Measurements from ENCODE around the gene RNF187.

DNA sequence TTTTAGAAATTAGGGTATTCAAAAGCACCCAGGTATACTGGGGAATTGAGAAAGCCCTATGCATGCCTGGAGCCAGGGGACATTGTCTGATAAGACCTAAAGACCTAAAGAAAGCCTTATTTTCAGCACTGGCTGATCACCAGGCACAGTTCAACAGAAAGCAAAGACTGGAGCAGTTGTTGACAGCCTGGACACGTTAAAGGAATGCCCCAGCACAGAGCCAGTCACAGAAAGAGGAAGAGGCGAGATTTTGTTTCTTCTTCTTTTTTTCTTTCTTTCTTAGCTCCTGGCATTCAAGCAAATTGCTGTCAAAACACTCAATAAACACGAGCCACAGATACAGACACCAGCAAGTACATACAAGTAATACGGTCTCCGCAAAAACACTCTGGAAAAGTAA lies 40.4 kb downstream of the RNF187 start:
- TF ChIP-seq POLR2A (IDR thresholded peaks at IDR 0.05; ENCODE audit: borderline replicate concordance, extremely low read depth, insufficient read depth, insufficient read length) (no peak), RAD21 (IDR thresholded peaks at IDR 0.05; ENCODE audit: low read depth) (no peak), SRF (IDR thresholded peaks at IDR 0.05; ENCODE audit: low read depth) (no peak), POLR2AphosphoS5 (IDR thresholded peaks at IDR 0.05; ENCODE audit: low read depth, low read length) (no peak), FOSL1 (IDR thresholded peaks at IDR 0.05; ENCODE audit: low read depth) (no peak), CEBPB (IDR thresholded peaks at IDR 0.05; ENCODE audit: low read depth) (no peak), TCF7L2 (IDR thresholded peaks at IDR 0.05; ENCODE audit: borderline replicate concordance, extremely low read depth, insufficient read depth, insufficient read length) (no peak), SP1 (IDR thresholded peaks at IDR 0.05; ENCODE audit: low read depth) (no peak)
- TF ChIP-seq, protein P1, sequence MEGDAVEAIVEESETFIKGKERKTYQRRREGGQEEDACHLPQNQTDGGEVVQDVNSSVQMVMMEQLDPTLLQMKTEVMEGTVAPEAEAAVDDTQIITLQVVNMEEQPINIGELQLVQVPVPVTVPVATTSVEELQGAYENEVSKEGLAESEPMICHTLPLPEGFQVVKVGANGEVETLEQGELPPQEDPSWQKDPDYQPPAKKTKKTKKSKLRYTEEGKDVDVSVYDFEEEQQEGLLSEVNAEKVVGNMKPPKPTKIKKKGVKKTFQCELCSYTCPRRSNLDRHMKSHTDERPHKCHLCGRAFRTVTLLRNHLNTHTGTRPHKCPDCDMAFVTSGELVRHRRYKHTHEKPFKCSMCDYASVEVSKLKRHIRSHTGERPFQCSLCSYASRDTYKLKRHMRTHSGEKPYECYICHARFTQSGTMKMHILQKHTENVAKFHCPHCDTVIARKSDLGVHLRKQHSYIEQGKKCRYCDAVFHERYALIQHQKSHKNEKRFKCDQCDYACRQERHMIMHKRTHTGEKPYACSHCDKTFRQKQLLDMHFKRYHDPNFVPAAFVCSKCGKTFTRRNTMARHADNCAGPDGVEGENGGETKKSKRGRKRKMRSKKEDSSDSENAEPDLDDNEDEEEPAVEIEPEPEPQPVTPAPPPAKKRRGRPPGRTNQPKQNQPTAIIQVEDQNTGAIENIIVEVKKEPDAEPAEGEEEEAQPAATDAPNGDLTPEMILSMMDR (IDR thresholded peaks at IDR 0.05 in 2 of 3, conservative IDR thresholded peaks at IDR 0.05 in 1 of 3; ENCODE audit: borderline replicate concordance in 1 of 3, insufficient read depth in 1 of 3, low read depth in 2 of 3, low read length in 2 of 3), result no peak
- TF ChIP-seq, protein P2, sequence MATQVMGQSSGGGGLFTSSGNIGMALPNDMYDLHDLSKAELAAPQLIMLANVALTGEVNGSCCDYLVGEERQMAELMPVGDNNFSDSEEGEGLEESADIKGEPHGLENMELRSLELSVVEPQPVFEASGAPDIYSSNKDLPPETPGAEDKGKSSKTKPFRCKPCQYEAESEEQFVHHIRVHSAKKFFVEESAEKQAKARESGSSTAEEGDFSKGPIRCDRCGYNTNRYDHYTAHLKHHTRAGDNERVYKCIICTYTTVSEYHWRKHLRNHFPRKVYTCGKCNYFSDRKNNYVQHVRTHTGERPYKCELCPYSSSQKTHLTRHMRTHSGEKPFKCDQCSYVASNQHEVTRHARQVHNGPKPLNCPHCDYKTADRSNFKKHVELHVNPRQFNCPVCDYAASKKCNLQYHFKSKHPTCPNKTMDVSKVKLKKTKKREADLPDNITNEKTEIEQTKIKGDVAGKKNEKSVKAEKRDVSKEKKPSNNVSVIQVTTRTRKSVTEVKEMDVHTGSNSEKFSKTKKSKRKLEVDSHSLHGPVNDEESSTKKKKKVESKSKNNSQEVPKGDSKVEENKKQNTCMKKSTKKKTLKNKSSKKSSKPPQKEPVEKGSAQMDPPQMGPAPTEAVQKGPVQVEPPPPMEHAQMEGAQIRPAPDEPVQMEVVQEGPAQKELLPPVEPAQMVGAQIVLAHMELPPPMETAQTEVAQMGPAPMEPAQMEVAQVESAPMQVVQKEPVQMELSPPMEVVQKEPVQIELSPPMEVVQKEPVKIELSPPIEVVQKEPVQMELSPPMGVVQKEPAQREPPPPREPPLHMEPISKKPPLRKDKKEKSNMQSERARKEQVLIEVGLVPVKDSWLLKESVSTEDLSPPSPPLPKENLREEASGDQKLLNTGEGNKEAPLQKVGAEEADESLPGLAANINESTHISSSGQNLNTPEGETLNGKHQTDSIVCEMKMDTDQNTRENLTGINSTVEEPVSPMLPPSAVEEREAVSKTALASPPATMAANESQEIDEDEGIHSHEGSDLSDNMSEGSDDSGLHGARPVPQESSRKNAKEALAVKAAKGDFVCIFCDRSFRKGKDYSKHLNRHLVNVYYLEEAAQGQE (IDR thresholded peaks at IDR 0.05; ENCODE audit: low read depth), result no peak
- TF ChIP-seq, protein P3, sequence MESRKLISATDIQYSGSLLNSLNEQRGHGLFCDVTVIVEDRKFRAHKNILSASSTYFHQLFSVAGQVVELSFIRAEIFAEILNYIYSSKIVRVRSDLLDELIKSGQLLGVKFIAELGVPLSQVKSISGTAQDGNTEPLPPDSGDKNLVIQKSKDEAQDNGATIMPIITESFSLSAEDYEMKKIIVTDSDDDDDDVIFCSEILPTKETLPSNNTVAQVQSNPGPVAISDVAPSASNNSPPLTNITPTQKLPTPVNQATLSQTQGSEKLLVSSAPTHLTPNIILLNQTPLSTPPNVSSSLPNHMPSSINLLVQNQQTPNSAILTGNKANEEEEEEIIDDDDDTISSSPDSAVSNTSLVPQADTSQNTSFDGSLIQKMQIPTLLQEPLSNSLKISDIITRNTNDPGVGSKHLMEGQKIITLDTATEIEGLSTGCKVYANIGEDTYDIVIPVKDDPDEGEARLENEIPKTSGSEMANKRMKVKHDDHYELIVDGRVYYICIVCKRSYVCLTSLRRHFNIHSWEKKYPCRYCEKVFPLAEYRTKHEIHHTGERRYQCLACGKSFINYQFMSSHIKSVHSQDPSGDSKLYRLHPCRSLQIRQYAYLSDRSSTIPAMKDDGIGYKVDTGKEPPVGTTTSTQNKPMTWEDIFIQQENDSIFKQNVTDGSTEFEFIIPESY (IDR thresholded peaks at IDR 0.05; ENCODE audit: extremely low read depth, insufficient replicate concordance, low read length), result no peak

All from HCT116 (cell line).